Heart left ventricle (tissue), 16 donors: ENCODE results near the gene DHX35. TPM values are rescaled to one million over a fixed set of nuclear protein-coding genes. Genes with fewer than 3 reads are reported as not detected.

Experiments
- ATAC-seq, 4 donors: fragments of 200-7000 bp; cut with Tn5 transposase; one replicate each; pipeline ENCODE4 v1.9.1; 2020 to 2022; ENCODE audit warnings: moderate library complexity in 4 of 4, mild to moderate bottlenecking in 3 of 4, moderate number of reproducible peaks in 1 of 4
- DNase-seq, 5 donors: peaks; one replicate each; pipeline ENCODE4 v3.0.0-alpha.2; 2020
- H3K27ac ChIP-seq, 12 donors: fragments of 200-600 bp; sonication (generic) in 4 of 12; one replicate each; pipeline versions ENCODE4 v1.5.0 to v1.8.0; 2016 to 2022; ENCODE audit warnings: mild to moderate bottlenecking in 2 of 12
- H3K27me3 ChIP-seq, 9 donors: fragments of 200-600 bp; sonication (generic) in 2 of 9; one replicate each; pipeline versions ENCODE4 v1.5.1 to v1.8.0; 2016 to 2022; ENCODE audit warnings: mild to moderate bottlenecking in 3 of 9
- H3K36me3 ChIP-seq, 9 donors: fragments of 200-600 bp; sonication (generic) in 2 of 9; one replicate each; pipeline versions ENCODE4 v1.5.0 to v1.8.0; 2018 to 2022; ENCODE audit warnings: mild to moderate bottlenecking in 2 of 9
- H3K4me1 ChIP-seq, 12 donors: fragments of 200-600 bp; sonication (generic) in 4 of 12; one replicate each; pipeline versions ENCODE4 v1.5.0 to v1.8.0; 2016 to 2022; ENCODE audit warnings: mild to moderate bottlenecking in 3 of 12
- H3K4me3 ChIP-seq, 12 donors: fragments of 200-600 bp; sonication (generic) in 4 of 12; one replicate each; pipeline versions ENCODE4 v1.5.0 to v1.8.0; 2017 to 2022; ENCODE audit warnings: mild to moderate bottlenecking in 9 of 12, moderate library complexity in 4 of 12
- H3K9me3 ChIP-seq, 12 donors: fragments of 200-600 bp; sonication (generic) in 4 of 12; one replicate each; pipeline versions ENCODE4 v1.5.0 to v1.8.0; 2016 to 2022; ENCODE audit warnings: mild to moderate bottlenecking in 1 of 12
- CTCF ChIP-seq, 12 donors: fragments of 200-600 bp; sonication (generic) in 4 of 12; IDR thresholded peaks; one replicate each; pipeline versions ENCODE4 v1.5.0 to v1.8.0; 2018 to 2022; ENCODE audit warnings: antibody characterized with exemption in 12 of 12, mild to moderate bottlenecking in 5 of 12
- POLR2A ChIP-seq, 2 donors: fragments of 450-650 bp; IDR thresholded peaks; one replicate each; pipeline ENCODE4 v1.6.1; 2017; ENCODE audit warnings: antibody characterized with exemption in 2 of 2, mild to moderate bottlenecking in 2 of 2, moderate library complexity in 2 of 2
- WGBS, 4 donors: extraction: QIAGEN DNeasy Blood & Tissue Kit in 2 of 4; methylation state at CpG; one replicate each; pipeline versions ENCODE4 v1.1.5 to v1.1.7; 2013 to 2018; 5-methylcytosine and 5-hydroxymethylcytosine counted together
- intact Hi-C, 10 donors: fragments of 100-400 bp; cut with DNase I; formaldehyde crosslinking; loops; one replicate each; pipeline versions ENCODE4 v1.11.1 to v1.14.2; 2022
- polyA plus RNA-seq, 2 donors: library from polyadenylated mRNA; stranded (reverse); fragments of 200-250 nt; gene quantifications; one replicate each; pipeline ENCODE4 v1.2.3, GENCODE V29; 2013
- total RNA-seq, 9 donors: library from RNA; depleted of rRNA in 2 of 9; stranded (reverse); fragments of >200 nt in 2 of 9; fragmentation: NEBNext Ultra II Directional in 3 of 9; extraction: Animal tissue kit (Norgen Biotek cat#: 25700) in 3 of 9; gene quantifications; one replicate each; pipeline versions ENCODE4 v1.1.0 to v1.2.4, GENCODE V29; 2016 to 2023
- donor health status: ischemic (EF 13 %, LVEDD 7.1; RV severe dilation, severe dysfunction).
- donor health status: healthy with polysubstance abuse.
- donor health status: DM: no; HTN: yes; CAD: no.
- donor health status: DM: no; HTN: no; CAD: no.
- donor health status: ischemic (EF 25% LVEDD 6.9; RV normal size, moderate dysfunction).
- donor health status: ischemic (EF 25% LVEDD 5.7; RV mildly dilated, moderate dysfunction).
- donor health status: healthy.
- donor health status: DM: yes; HTN: yes; CAD: no.
- donor health status: ischemic (EF 35%, LVEDD 5.7; RV mildly dilated, moderate dysfunction).
- donor health status: nonischemic (EF 11% LVEDD 7.7; RV severe dilation, severe dysfunction).
- donor health status: DM: yes; HTN: yes; CAD: no.
- donor health status: PGD.
- donor health status: ischemic (EF 29% LVEDD 5.4; RV normal size, mild dysfunction).
- donor health status: nonischemic (EF 23%, LVEDD 6.1; RV moderate dilation, normal function).

DHX35 gene
- total and polyA plus RNA-seq, 11 donors: 6.0 to 41.7 (median 11.1) TPM

GRCh38 chr20:38924718-38925117, 37.4 kb upstream of the DHX35 start:
- ATAC-seq (no peak), DNase-seq (no peak)
- 90 to 95% (median 93%) methylated on average over 2 of the region's 2 CpGs for WGBS, 4 donors
- no peak overlapping the region for H3K4me3 ChIP-seq
- H3K27ac ChIP-seq: no peak overlapping the region
- peaks cover 5 to 30% (median 10%) of the 10 kb centered on the region in 12 donors for H3K4me1 ChIP-seq
- H3K36me3 ChIP-seq: peaks cover 0 to 7% (median 0%) of the 10 kb centered on the region in 9 donors
- intact Hi-C loops: loop anchor here in 8 of 10 donors (2.0 to 5.0 kb wide), 4 partner anchors 38 to 123 kb away; partner anchors contain the start of gene DHX35 (in 4 of the 8)
- no peaks in the 10 kb centered on the region for H3K27me3 ChIP-seq
- no peaks in the 10 kb centered on the region for H3K9me3 ChIP-seq
- no peak for TF ChIP-seq CTCF (IDR thresholded peaks at IDR 0.05)
- no peak for TF ChIP-seq POLR2A (IDR thresholded peaks at IDR 0.05)

DNA sequence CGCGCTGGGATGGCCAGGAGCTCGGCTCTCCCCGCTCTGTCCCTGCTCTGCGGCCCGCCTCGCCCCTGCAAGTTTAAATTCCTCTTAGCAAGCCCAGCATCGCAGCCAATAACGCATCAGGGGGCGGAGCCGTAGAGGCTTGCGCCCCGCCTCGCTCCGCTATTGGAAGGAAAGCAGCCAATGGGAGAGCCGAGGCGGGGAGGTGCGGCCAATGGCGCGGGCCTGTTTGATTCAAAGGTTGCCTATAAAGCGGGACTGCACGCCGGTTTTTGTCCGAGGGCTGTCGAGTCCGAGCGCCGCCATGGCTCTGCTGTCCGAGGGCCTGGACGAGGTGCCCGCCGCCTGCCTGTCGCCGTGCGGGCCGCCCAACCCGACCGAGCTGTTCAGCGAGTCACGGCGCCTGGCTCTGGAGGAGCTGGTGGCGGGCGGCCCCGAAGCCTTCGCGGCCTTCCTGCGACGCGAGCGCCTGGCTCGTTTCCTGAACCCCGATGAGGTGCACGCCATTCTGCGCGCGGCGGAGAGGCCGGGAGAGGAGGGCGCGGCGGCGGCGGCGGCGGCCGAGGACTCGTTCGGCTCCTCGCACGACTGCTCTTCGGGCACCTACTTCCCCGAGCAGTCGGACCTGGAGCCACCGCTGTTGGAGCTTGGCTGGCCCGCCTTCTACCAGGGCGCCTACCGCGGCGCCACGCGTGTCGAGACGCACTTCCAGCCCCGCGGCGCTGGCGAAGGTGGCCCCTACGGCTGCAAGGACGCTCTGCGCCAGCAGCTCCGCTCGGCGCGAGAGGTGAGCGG, 35.8 kb upstream of the DHX35 start, which contains the start of gene FAM83D:
Gene FAM83D, plus strand, starts transcription at position 276 of the 792 bp plus-strand sequence. Its CDS starts 26 bp downstream, at position 302.
- intact Hi-C loops: loop anchor here (1.0 to 5.0 kb wide), 6 partner anchors 36 to 122 kb away; partner anchors contain the start of gene DHX35 (in 4 of the 10)
- no peaks in the 10 kb centered on the region for H3K9me3 ChIP-seq
- ATAC-seq (peak; percentile 97 to 98 (median 98)), DNase-seq (peak; percentile 91 to 96 (median 96))
- no peaks in the 10 kb centered on the region for H3K27me3 ChIP-seq
- H3K27ac ChIP-seq: peak within 1 kb of the TSS in 2 of 12 donors; percentile 15 to 81
- WGBS, 4 donors: 0 to 1% (median 0%) methylated on average over 17 to 95 of the region's 95 CpGs
- H3K4me3 ChIP-seq: peak within 1 kb of the TSS; percentile 22 to 76 (median 58)
- peaks cover 5 to 35% (median 10%) of the 10 kb centered on the region in 12 donors for H3K4me1 ChIP-seq
- peak in 6 of 12 donors; percentile 10 to 94 (median 82) for TF ChIP-seq CTCF (IDR thresholded peaks at IDR 0.05)
- peak in 1 of 2 donors; percentile 65 for TF ChIP-seq POLR2A (IDR thresholded peaks at IDR 0.05)
- peaks cover 0 to 4% (median 0%) of the 10 kb centered on the region in 9 donors for H3K36me3 ChIP-seq

DNA sequence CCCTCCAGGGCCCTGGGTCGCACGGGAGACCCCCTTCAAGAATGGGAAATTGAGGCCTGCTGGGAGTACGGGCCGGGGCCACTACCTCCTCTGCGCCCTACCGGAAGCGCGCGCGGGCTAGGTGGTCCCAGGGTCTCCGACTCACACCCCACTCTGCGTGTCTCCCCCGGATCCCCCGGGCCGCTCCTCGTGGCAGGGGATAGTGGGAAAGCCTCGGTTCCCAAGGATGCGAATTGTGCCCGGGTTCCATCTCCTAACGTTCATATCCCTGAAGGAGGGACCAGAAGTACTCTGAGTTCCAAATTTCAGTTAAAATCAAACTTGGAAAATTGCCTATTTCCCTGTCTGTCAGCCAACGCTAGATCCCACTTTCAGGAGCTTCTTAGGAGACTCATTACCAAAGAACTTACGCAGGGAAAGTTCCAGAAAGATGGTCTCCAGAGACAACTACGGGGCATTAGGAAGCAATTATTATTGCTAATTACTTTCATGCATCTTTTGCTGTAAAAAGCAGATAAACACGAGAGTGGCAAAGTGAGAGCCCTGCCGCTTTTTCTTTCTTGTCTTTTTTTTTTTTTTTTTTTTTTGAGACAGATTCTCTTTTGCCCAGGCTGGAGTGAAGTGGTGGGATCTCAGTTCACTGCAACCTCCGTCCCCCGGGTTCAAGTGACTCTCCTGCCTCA, 35.1 kb upstream of the DHX35 start:
- Histone ChIP-seq H3K9me3 (no peaks in the 10 kb centered on the region), H3K27me3 (no peaks in the 10 kb centered on the region), H3K4me3 (peak overlapping the region; percentile 22 to 76 (median 58)), H3K36me3 (peaks cover 0 to 4% (median 0%) of the 10 kb centered on the region in 9 donors), H3K27ac (peak overlapping the region in 2 of 12 donors; percentile 15 to 81), H3K4me1 (peaks cover 5 to 35% (median 10%) of the 10 kb centered on the region in 12 donors)
- ATAC-seq (no peak), DNase-seq (no peak)
- TF ChIP-seq CTCF (IDR thresholded peaks at IDR 0.05): no peak
- no peak for TF ChIP-seq POLR2A (IDR thresholded peaks at IDR 0.05)
- intact Hi-C loops: loop anchor here (1.0 to 5.0 kb wide), 6 partner anchors 35 to 122 kb away; partner anchors contain the start of gene DHX35 (in 4 of the 10)
- 10 to 18% (median 12%) methylated on average over 13 to 27 of the region's 27 CpGs for WGBS, 4 donors
